KMS-11 (cell line): ENCODE data around the gene NFATC2.

ENCODE experiments used
- H2AFZ ChIP-seq: fragments of 200-600 bp; sonication (generic); 2 replicates; pipeline ENCODE4 v1.6.1; 2016; ENCODE audit warnings: antibody characterized with exemption, mixed run types, low read depth
- H3K27ac ChIP-seq: fragments of 200-600 bp; sonication (generic); 2 replicates; pipeline ENCODE4 v1.6.1; 2016; ENCODE audit warnings: mild to moderate bottlenecking, mixed run types
- H3K27me3 ChIP-seq: fragments of 200-600 bp; sonication (generic); 2 replicates; pipeline ENCODE4 v1.6.1; 2017; ENCODE audit warnings: mild to moderate bottlenecking, low read depth, mixed run types, moderate library complexity; ENCODE audit not compliant: insufficient read depth
- H3K36me3 ChIP-seq: fragments of 200-600 bp; sonication (generic); 2 replicates; pipeline ENCODE4 v1.6.1; 2017; ENCODE audit warnings: mild to moderate bottlenecking, mixed run types; ENCODE audit not compliant: insufficient read depth
- H3K4me1 ChIP-seq: fragments of 200-600 bp; sonication (generic); 2 replicates; pipeline ENCODE4 v1.6.1; 2016; ENCODE audit warnings: mild to moderate bottlenecking, low read depth, mixed run types; ENCODE audit not compliant: poor library complexity, severe bottlenecking
- H3K4me2 ChIP-seq: fragments of 200-600 bp; sonication (generic); 2 replicates; pipeline ENCODE4 v1.7.0; 2016; ENCODE audit warnings: mild to moderate bottlenecking, mixed run types
- H3K4me3 ChIP-seq: fragments of 200-600 bp; sonication (generic); IDR thresholded peaks from 2 replicates; pipeline ENCODE4 v1.6.1; 2017; ENCODE audit warnings: low read depth, low read length, mixed read lengths; ENCODE audit not compliant: insufficient read depth
- H3K79me2 ChIP-seq: fragments of 200-600 bp; sonication (generic); 2 replicates; pipeline ENCODE4 v1.6.1; 2016; ENCODE audit warnings: low read depth, mixed run types; ENCODE audit not compliant: insufficient read depth
- H3K9ac ChIP-seq: fragments of 200-600 bp; sonication (generic); 2 replicates; pipeline ENCODE4 v1.6.1; 2016; ENCODE audit warnings: mild to moderate bottlenecking, mixed run types
- H4K20me1 ChIP-seq: fragments of 200-600 bp; sonication (generic); 2 replicates; pipeline ENCODE4 v1.6.1; 2016; ENCODE audit warnings: mild to moderate bottlenecking, mixed run types; ENCODE audit not compliant: insufficient read depth
- CTCF ChIP-seq: fragments of 200-600 bp; sonication (generic); conservative IDR thresholded peaks from 2 replicates; pipeline ENCODE4 v1.6.1; 2017; ENCODE audit warnings: low read depth, mild to moderate bottlenecking, antibody characterized with exemption, low read length, moderate library complexity, mixed read lengths

Gene NFATC2

GRCh38 chr20:51362254-51362653 is 180.3 kb downstream of the NFATC2 start:
- no peak overlapping the region for H3K4me2 ChIP-seq
- no peak overlapping the region for H3K4me3 ChIP-seq
- H3K79me2 ChIP-seq = no peaks in the 10 kb centered on the region
- no peak overlapping the region for H3K27ac ChIP-seq
- H3K4me1 ChIP-seq = peaks cover 8% of the 10 kb centered on the region
- H2AFZ ChIP-seq = no peak overlapping the region
- H3K27me3 ChIP-seq = no peaks in the 10 kb centered on the region
- H3K36me3 ChIP-seq = no peaks in the 10 kb centered on the region
- TF ChIP-seq CTCF = no peak
- no peak overlapping the region for H3K9ac ChIP-seq
- H4K20me1 ChIP-seq = no peaks in the 10 kb centered on the region

GRCh38 chr20:51361258-51361657 is 181.3 kb downstream of the NFATC2 start:
- H3K27me3 ChIP-seq = no peaks in the 10 kb centered on the region
- peaks cover 8% of the 10 kb centered on the region for H3K4me1 ChIP-seq
- no peak overlapping the region for H3K27ac ChIP-seq

GRCh38 chr20:51360451-51361201 is 181.9 kb downstream of the NFATC2 start:
- Histone ChIP-seq H3K4me3 (no peak overlapping the region), H3K79me2 (no peaks in the 10 kb centered on the region), H4K20me1 (no peaks in the 10 kb centered on the region), H3K36me3 (no peaks in the 10 kb centered on the region), H3K27me3 (no peaks in the 10 kb centered on the region), H3K4me2 (no peak overlapping the region), H3K4me1 (peaks cover 8% of the 10 kb centered on the region), H2AFZ (no peak overlapping the region), H3K9ac (no peak overlapping the region), H3K27ac (no peak overlapping the region)
- no peak for TF ChIP-seq CTCF

More at GRCh38 chr20:51361258-51361657, 181.3 kb downstream of the NFATC2 start:
- no peaks in the 10 kb centered on the region for H3K79me2 ChIP-seq
- H3K36me3 ChIP-seq = no peaks in the 10 kb centered on the region
- H3K9ac ChIP-seq = no peak overlapping the region
- TF ChIP-seq CTCF = no peak
- H2AFZ ChIP-seq = no peak overlapping the region
- H3K4me3 ChIP-seq = no peak overlapping the region
- no peak overlapping the region for H3K4me2 ChIP-seq
- H4K20me1 ChIP-seq = no peaks in the 10 kb centered on the region

GRCh38 chr20:51359947-51360346 is 182.6 kb downstream of the NFATC2 start:
- Histone ChIP-seq H4K20me1 (no peaks in the 10 kb centered on the region), H3K27ac (no peak overlapping the region), H3K4me2 (no peak overlapping the region)

More at GRCh38 chr20:51359947-51360346, 182.6 kb downstream of the NFATC2 start:
- Histone ChIP-seq H3K36me3 (no peaks in the 10 kb centered on the region), H3K4me1 (peaks cover 8% of the 10 kb centered on the region), H3K27me3 (no peaks in the 10 kb centered on the region), H3K79me2 (no peaks in the 10 kb centered on the region), H2AFZ (no peak overlapping the region), H3K4me3 (no peak overlapping the region), H3K9ac (no peak overlapping the region)
- TF ChIP-seq CTCF = no peak
